Measurements from ENCODE around the gene GNAI1. TPM values are rescaled to one million over a fixed set of nuclear protein-coding genes. Genes with fewer than 3 reads are reported as not detected.

GNAI1 gene
- total and polyA plus RNA-seq, 2 donors (not counting 1 experiment from before 2014, with no cell fraction given), result not detected

DNA sequence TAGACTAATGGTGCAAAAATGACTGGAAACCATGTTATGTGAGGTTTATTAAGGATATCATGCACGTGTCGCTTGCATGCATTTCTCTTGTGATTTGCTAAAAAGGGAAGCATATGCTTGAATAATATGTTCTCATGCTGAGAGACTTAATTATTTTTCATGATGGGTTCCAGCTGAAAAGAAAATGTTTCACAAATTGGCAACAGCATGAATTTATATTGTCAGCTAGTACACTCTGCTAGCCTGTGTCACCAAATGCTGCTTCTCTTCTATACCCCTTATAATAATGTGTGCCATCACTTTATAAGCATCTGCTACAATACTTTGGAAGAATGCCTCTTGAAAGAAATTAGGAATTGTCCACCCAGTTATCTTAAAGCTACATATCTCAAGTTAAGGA, 63.0 kb downstream of the GNAI1 start:
- no peaks in the 10 kb centered on the region for H3K4me1 Mint-ChIP-seq
- CTCF ChIA-PET, result no interaction called here
- H3K9me3 Mint-ChIP-seq (ENCODE audit: insufficient read depth), result no peaks in the 10 kb centered on the region

DNA sequence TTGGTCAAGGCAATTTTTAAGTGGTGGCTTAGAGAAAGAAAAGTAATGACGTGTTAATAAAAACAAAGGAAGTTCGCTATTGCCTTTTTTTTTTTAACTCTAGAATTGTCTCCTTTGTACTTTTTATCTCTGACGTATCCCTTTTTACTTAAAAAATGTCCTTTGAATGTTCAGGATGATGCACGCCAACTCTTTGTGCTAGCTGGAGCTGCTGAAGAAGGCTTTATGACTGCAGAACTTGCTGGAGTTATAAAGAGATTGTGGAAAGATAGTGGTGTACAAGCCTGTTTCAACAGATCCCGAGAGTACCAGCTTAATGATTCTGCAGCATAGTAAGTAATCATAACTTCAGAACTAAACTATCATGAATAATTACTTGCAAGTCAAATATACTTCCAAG, 64.4 kb downstream of the GNAI1 start:
- intact Hi-C loops (cut with micrococcal nuclease), result no loop called here
- H3K27ac Mint-ChIP-seq, result no peak overlapping the region
- H3K27ac ChIP-seq (ENCODE audit: low read length in 2 of 2), result no peak overlapping the region
- H3K79me2 ChIP-seq (ENCODE audit: control insufficient read depth, insufficient read depth, low read length), result no peaks in the 10 kb centered on the region
- H3K27me3 Mint-ChIP-seq, result no peaks in the 10 kb centered on the region
- no peak for TF ChIP-seq EZH2 (IDR thresholded peaks at IDR 0.05; ENCODE audit: borderline replicate concordance, insufficient read depth, low read depth, low read length, poor library complexity, severe bottlenecking)
- TF ChIP-seq, protein P1, sequence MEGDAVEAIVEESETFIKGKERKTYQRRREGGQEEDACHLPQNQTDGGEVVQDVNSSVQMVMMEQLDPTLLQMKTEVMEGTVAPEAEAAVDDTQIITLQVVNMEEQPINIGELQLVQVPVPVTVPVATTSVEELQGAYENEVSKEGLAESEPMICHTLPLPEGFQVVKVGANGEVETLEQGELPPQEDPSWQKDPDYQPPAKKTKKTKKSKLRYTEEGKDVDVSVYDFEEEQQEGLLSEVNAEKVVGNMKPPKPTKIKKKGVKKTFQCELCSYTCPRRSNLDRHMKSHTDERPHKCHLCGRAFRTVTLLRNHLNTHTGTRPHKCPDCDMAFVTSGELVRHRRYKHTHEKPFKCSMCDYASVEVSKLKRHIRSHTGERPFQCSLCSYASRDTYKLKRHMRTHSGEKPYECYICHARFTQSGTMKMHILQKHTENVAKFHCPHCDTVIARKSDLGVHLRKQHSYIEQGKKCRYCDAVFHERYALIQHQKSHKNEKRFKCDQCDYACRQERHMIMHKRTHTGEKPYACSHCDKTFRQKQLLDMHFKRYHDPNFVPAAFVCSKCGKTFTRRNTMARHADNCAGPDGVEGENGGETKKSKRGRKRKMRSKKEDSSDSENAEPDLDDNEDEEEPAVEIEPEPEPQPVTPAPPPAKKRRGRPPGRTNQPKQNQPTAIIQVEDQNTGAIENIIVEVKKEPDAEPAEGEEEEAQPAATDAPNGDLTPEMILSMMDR (IDR thresholded peaks at IDR 0.05), result no peak
- H3K27me3 ChIP-seq (replicated peaks in 1 of 4; ENCODE audit: control extremely low read depth in 1 of 4, control insufficient read depth in 3 of 4, insufficient read depth in 4 of 4, low read length in 3 of 4), result no peaks in the 10 kb centered on the region
- H3K36me3 ChIP-seq (replicated peaks in 1 of 2; ENCODE audit: control extremely low read depth in 1 of 2, control insufficient read depth in 1 of 2, extremely low read depth in 1 of 2, insufficient read depth in 2 of 2, low read length in 1 of 2), result no peaks in the 10 kb centered on the region
- H3K9me3 ChIP-seq (ENCODE audit: control extremely low read depth in 1 of 3, control insufficient read depth in 2 of 3, insufficient read depth in 1 of 3, low read length in 2 of 3), result no peaks in the 10 kb centered on the region
- H4K20me1 ChIP-seq (ENCODE audit: control insufficient read depth, insufficient read depth, low read length, poor library complexity, severe bottlenecking), result no peaks in the 10 kb centered on the region
- no peak overlapping the region for H2AFZ ChIP-seq (ENCODE audit: insufficient read depth, low read depth, low read length, poor library complexity, severe bottlenecking)
- ATAC-seq (ENCODE audit: low read depth) (no peak), DNase-seq (no peak)
- no peak overlapping the region for H3K4me3 Mint-ChIP-seq
- 100% methylated on average over 2 of the region's 5 CpGs for WGBS (ENCODE audit: insufficient coverage)
- H3K4me1 Mint-ChIP-seq, result no peaks in the 10 kb centered on the region
- ChIA-PET POLR2A (no interaction called here), CTCF (no interaction called here)
- no peak overlapping the region for H3K9ac ChIP-seq (ENCODE audit: low read length)
- H3K4me2 ChIP-seq (replicated peaks; ENCODE audit: low read depth, low read length, poor library complexity, severe bottlenecking), result no peak overlapping the region
- H3K4me3 ChIP-seq (ENCODE audit: control extremely low read depth in 1 of 5, extremely low read depth in 1 of 5, insufficient read depth in 1 of 5, low read depth in 2 of 5, low read length in 4 of 5), result no peak overlapping the region
- no peaks in the 10 kb centered on the region for H3K4me1 ChIP-seq (ENCODE audit: control insufficient read depth in 2 of 2, insufficient read depth in 2 of 2, low read length in 2 of 2)
- no peaks in the 10 kb centered on the region for H3K9me3 Mint-ChIP-seq (ENCODE audit: insufficient read depth)

More for the DNA sequence above, 63.0 kb downstream of the GNAI1 start:
- Histone ChIP-seq H3K4me1 (ENCODE audit: control insufficient read depth in 2 of 2, insufficient read depth in 2 of 2, low read length in 2 of 2) (no peaks in the 10 kb centered on the region), H3K4me2 (replicated peaks; ENCODE audit: low read depth, low read length, poor library complexity, severe bottlenecking) (no peak overlapping the region), H2AFZ (ENCODE audit: insufficient read depth, low read depth, low read length, poor library complexity, severe bottlenecking) (no peak overlapping the region), H3K79me2 (ENCODE audit: control insufficient read depth, insufficient read depth, low read length) (no peaks in the 10 kb centered on the region), H3K9ac (ENCODE audit: low read length) (no peak overlapping the region), H3K27ac (ENCODE audit: low read length in 2 of 2) (no peak overlapping the region), H3K27me3 (replicated peaks in 1 of 4; ENCODE audit: control extremely low read depth in 1 of 4, control insufficient read depth in 3 of 4, insufficient read depth in 4 of 4, low read length in 3 of 4) (no peaks in the 10 kb centered on the region), H4K20me1 (ENCODE audit: control insufficient read depth, insufficient read depth, low read length, poor library complexity, severe bottlenecking) (no peaks in the 10 kb centered on the region), H3K9me3 (ENCODE audit: control extremely low read depth in 1 of 3, control insufficient read depth in 2 of 3, insufficient read depth in 1 of 3, low read length in 2 of 3) (no peaks in the 10 kb centered on the region), H3K4me3 (ENCODE audit: control extremely low read depth in 1 of 5, extremely low read depth in 1 of 5, insufficient read depth in 1 of 5, low read depth in 2 of 5, low read length in 4 of 5) (no peak overlapping the region), H3K36me3 (replicated peaks in 1 of 2; ENCODE audit: control extremely low read depth in 1 of 2, control insufficient read depth in 1 of 2, extremely low read depth in 1 of 2, insufficient read depth in 2 of 2, low read length in 1 of 2) (no peaks in the 10 kb centered on the region)
- no peak overlapping the region for H3K4me3 Mint-ChIP-seq
- POLR2A ChIA-PET, result no interaction called here
- DNase-seq (no peak), ATAC-seq (ENCODE audit: low read depth) (no peak)
- intact Hi-C loops (cut with micrococcal nuclease), result no loop called here
- TF ChIP-seq EZH2 (IDR thresholded peaks at IDR 0.05; ENCODE audit: borderline replicate concordance, insufficient read depth, low read depth, low read length, poor library complexity, severe bottlenecking), result no peak
- TF ChIP-seq, protein P1 (IDR thresholded peaks at IDR 0.05), result no peak
- no peaks in the 10 kb centered on the region for H3K27me3 Mint-ChIP-seq
- 92% methylated on average over 2 of the region's 2 CpGs for WGBS (ENCODE audit: insufficient coverage)
- H3K27ac Mint-ChIP-seq, result no peak overlapping the region

All from B cell (primary cell).